ENCODE results near the gene PIGV.

PIGV gene

DNA sequence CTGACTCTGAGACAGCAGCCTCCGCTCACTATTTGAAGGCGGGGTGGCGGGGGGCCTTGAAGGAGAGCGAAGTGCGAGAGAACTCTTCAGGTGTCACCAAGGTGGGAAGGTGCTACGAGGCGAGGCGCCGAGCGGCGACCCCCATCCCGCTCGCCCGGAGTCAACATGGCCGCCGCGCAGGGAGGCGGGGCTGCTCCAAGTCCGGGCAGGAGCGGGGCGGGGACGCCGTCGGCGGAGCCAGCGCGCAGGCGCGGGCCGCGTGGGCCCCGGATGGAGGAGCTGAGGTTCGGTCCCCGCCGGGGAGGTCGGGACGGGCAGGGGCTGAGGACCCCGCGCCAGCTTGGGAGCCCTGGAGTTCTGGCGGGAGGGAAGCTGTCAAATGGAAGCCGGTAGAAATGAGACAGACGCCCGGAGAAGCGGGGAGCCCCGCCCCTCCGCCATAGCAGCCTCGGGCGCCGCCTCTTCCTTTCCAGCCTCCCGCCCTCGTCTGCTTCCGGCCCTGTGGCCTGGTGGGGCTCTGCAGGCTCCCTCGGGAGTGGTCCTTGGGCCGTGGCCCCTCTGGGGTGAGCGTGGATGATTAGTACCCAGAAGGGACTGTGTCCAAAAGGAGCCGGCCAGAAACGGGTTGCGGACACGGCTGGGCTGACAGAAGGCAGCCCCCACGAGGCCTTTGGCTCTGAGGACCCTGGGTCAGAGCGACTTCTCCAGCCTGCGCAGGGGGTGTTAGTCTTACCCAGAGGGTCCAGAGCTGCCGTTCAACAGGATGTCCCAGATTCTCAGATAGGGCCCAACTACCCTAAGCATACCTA, at the start of gene PIGV:
Gene PIGV, plus strand, starts transcription at position 245 of the 809 bp plus-strand sequence. CDS start 2,866 bp downstream, outside the sequence.
- DNase-seq = peak; percentile 88

DNA sequence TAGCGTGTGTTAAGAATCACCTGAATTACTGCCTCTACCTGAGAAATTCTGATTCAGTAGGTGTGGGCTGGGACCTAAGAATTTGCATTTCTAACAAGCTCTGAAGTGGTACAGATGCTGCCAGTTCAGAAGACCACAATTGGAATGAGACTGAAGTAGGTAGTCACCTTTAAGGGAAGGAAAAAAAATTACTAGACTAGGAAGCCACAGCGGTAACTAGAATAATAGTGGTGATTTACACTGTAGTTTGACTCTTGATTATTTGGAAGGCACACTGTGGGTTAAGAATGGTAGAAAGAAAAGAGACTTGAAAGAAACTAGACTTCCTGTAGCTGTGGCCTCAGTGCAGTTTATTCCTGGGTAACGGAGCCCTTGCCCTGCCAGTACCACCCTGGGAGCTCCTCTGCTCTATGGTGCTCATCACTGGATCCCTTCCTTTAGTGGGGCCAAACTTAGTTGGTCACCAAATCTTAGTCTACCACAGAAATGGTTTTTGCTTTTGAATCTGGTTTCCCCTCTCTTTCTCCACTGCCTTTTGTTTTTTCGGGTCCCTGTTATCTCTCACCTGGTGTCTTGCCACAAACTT, 48.3 kb upstream of the PIGV start:
- peak; percentile 32 for DNase-seq

DNA sequence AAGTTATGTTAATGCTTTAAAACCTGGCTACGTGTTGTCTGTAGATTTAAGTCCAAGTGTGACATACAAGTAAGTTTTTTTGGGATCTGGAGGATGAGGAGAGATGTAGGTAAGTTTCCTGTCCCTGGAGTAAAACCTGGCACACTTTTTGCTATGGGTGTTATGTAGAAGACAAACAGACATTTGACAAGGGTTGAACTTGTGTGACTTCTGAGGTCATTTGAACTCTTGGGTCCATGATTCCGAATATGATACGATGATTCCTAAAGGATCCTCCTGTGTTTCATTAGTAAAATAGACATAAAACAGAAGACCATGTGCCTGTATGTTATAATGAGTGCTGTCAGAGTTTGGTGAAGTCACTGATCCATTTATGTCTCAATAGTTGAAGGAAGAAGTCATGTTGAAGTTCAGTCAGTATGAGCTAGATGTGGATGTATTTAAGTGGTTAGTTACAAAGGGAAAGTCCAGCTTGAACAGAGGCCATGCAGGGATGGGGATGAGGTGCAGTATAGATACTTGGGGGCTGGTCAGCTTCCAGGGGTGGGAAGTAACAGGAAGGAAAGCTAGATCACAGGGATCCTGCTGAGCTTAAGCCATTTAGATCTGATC, 47.6 kb upstream of the PIGV start:
- DNase-seq = no peak

DNA sequence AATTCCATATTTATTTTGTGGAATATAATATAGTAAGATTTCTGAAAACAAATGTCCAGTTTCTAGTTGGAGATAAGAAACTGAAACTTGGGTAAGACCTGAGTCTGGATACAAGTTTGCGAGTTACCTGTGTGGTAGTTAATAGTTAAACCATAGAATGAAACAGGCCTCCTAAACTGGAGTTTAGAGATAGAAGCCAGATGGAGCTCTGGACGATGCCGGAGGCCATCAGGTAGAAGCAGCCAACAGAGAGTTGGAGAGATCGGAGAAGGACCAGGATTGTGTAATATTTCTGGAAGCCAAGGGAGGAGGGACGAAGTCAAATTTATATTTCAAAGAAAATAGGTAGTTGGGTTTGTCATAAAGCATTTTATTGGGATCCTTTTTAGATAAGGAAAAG, 46.8 kb upstream of the PIGV start:
- no peak for DNase-seq

DNA sequence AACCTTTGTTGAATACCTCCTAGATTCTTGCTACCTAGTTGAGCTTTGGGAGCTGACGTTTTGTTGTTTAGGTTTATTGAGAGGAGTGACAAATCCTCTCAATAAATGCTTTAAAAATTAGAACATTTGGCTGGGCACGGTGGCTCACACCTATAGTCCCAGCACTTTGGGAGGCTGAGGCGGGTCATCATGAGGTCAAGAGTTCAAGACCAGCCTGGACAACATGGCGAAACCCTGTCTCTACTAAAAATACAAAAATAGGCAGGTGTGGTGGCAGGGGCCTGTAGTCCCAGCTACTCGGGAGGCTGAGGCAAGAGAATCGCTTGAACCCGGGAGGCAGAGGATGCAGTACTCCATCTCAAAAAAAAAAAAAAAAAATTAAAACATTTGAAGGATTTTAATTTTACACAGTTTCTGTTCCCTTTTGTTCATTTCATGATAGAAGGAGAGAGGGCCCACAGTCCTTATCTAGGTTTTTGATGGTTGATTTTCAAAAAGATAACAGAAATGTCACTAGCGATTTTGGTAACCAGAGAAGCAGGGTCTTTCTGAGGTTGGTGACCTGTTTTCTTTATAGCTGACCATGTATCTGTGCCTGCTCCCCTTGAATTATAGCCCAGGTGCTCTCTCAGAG, 44.2 kb upstream of the PIGV start:
- DNase-seq = no peak

DNA sequence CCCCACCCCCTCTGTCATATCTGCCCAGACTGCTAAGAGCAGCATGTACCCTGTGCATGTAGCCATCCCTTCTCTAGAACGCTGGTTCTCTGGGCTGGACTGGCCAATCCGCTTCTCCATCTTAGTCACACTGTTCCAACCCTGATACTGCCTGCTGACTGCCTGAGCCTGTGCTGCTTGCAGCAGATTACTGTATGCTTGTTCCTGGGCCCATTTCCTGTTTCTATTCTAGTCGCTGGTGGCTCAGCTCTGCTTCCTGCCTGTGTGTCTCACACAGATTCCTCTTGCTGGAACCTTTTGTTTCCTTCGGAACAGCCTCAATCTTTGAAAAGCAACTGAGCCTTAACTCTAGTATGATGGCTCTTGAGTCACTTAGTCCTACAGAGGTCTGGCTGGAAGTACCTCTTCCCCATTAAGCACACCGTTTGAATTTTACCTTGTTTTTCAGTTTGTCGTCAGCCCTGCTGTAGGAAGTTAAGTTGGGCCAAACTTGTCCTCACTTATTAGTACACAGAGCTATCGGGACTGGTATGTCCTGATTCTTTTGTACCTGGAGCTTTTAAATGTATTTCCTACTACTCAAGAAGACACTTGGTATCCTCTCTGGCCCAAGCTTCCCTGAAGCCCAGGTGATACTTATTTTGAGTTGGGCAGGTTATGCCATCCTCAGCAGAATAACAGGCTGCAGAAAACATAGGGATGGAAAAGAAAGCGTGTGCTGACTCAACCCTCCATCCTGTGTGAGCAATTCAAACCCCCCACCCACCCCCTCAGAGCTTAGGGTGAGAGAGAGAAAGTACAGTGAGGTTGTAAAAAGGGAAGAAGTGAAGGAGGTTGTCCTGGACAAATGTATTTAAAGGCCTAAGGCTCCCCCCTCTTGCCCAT, 43.4 kb upstream of the PIGV start:
- peak; percentile 88 for DNase-seq

DNA sequence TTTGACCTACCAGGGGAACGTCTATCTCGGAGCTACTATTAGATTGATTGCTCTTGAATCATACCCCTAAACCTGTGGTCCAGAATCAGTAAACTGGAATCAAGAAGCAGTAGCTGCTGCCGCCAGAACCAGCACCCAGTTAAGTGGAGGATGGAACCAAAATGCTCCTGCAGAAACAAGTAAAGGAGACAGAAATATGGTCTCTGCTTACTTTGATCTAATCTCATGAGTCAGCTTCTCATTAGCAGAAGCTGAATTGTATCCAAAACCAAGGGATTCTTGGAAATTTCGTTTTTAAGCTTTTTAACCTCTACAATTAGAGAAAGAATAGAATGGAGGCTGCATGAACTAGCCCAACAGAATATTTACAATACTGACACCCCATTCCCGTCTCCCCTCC, 42.6 kb upstream of the PIGV start:
- no peak for DNase-seq

DNA sequence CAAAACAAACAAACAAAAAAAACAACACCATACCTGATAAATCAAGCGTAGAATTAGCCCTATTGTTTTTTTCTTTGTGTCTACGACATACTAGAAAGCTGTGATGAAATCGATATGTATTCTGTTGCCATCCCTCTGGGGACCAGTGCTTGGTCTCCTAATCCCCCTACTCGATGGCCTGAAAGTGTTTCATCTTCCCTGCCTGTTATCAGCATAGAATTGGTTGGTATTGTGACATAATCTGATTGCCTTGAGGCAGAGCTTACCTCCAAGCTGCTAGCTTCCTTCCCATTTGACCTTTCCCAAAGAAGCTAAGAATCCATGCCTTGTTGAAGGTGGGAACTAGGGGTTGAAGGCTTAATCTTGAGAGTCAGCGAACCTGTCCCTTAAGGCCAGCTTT, 40.7 kb upstream of the PIGV start:
- DNase-seq = no peak

DNA sequence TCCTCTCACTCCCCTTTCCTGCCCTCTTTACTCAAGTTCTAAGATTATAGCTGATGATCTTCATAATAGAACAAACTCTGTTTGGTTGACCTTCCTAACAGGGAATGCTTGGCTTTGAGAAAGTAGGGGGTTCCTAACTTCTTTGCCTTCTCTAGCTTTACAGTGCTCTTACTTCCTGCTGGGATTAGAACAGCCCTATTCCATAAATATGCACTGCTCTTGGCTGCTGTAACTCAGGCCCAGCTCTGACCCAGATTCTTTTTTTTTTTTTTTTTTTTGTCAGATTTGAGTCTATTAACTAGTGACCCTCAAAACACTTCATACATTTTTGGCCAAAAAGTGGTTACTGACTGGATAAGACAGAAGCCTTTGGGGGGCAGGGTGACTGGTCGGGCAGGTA, 39.4 kb upstream of the PIGV start:
- DNase-seq = no peak

DNA sequence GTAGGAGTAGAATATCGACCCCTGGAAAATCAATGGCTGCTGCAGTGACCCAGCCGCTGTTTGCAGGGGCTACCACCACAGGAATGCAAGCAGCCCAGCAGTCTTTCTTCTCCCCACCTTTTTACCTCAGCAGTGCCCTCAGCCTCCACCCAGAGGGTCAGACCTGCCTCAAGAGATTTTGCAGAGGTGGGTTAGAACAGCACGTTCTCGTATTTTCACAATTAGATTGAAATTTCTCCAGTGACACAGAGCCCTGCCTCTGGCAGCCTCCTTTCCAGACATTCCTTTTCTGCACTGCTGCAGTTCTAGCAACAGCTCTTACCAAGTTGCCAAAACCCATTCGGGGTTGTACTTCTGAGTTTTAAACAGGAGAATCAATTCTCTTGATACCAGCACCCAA, 38.3 kb upstream of the PIGV start:
- no peak for DNase-seq

DNA sequence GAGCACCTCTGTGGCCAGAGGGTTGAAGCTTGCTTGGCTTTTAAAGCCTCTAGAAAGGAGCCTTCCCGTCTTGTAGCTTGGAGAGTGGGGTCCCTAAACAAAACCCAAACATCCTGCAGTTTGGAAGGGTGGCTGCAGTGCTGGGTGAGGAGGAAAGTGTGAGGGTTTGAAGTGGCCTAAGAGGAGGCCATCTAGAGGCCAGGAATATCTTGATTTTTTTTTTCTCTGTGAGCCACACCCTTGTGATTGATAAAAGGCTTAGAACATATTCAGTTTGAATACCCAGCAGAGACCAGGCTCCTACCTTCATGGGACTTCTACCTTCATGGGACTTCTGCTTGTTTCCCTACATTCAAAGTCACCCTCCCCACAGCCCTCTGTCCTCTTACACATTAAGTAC, 37.3 kb upstream of the PIGV start:
- DNase-seq = no peak

DNA sequence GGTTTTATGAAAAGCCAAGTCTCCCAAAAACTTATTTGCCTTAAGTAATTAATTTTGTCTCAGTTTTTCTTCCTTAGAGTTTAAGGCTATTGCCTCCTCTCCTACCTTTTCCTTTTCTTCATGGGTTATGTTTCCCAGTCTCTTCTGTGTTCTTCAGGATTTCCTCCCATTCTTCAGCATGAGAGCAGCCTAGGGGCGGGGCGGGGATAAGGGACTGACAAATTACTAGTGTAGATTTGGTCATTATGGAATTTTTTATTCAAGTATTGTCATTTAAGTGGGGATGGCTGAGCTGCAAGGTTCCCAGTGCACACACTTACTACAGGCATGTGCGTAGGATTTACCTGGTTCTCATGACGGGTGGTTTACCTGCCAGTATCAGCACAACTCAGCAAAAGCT, 35.2 kb upstream of the PIGV start:
- no peak for DNase-seq

DNA sequence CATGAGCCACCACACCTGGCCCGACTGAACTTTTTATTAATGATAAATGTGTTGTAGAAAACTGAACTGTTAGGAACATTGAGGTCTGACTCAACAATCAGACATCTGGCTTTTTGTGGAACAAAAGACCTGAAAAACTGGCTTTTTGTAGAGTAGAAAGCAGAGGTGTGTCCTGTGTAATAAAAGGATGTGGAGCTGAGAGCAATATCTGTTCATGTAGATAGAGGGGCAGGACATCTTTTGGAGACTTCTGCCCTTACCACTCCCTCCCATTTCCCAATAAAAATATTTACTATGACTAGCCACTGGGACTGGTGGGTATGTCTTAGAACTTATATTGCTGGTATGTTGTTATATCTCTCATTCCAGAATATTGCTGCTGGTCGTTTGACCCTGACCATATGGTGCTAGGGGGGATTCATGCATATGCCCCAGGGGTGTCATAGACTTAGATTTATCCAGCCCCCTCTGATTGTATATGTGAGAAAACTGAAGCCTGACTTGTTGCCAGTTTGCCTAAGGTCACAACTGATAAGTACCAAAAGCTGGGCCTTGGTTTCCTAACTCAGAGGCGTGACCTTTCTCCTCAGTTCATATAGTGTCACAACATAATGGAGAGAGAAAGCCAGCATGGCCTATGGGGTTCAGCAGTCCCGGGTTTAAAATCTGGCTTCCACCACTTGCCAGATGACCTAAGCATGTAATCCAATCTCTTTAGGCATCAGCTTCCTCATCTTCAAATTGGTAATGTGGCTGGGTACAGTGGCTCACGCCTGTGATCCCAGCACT, 33.5 kb upstream of the PIGV start:
- DNase-seq = no peak

DNA sequence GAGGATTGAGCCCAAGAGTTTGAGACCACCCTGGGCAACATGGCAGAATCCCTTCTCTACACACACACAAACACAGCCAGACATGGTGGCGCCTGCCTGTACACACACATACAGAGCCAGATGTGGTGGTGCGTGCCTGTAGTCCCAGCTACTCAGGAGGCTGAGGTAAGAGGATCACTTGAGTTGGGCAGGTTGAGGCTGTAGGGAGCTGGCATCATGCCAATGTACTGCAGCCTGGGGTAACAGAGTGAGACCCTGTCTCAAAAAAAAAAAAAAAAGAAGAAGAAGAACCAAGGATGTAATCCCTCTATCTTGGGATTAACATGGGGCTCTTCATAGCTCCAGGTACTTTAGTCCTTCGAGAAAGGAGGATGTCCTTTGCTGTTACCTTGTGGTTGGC, 29.4 kb upstream of the PIGV start:
- no peak for DNase-seq

DNA sequence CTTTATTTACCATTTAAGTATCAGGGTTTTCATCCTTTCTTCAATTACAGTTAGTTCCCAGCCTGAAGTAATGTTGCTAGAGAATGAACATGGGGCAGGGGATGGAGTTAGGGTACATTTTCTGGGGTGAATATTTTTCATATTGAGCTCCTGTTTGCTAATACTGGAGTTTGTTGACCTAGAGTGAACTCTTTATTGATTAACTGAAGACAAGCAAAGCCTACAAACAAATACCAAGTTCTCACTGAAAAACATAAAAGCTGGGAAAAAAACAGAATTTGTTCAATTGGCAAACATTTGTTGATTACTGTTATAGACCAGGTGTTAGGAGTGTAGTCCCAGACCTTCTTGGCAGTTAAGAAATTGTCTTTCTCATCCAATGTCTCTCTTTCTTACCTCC, 28.2 kb upstream of the PIGV start:
- no peak for DNase-seq

DNA sequence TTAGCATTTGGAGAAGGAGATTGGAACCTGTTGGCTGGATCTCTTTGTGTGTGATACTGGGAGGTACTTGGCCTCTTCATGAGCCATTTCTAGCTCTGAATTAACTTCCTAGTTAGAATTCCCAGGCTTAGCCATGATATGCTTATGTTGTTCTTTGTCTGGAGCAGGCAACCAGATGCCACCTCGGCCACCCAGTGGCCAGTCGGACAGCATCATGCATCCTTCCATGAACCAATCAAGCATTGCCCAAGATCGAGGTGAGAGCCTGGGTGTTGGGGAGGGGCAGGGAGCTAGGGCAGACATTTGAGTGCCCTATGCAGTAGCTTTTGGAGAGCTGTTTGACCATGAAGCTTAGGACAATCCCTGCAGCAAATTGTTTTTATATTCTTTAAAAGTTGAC, 26.5 kb upstream of the PIGV start:
- DNase-seq = no peak

DNA sequence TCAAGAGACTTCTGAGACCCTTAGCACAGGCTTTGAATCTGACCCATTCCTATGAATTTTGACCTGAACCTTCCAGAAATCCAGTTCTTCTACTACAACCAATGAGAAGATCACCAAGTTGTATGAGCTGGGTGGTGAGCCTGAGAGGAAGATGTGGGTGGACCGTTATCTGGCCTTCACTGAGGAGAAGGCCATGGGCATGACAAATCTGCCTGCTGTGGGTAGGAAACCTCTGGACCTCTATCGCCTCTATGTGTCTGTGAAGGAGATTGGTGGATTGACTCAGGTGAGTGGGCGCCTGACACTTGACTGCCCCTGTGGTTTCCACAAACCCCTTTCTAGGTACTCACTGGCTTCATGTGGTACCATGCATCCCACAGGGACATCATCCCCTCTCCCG, 20.0 kb upstream of the PIGV start:
- DNase-seq = no peak

DNA sequence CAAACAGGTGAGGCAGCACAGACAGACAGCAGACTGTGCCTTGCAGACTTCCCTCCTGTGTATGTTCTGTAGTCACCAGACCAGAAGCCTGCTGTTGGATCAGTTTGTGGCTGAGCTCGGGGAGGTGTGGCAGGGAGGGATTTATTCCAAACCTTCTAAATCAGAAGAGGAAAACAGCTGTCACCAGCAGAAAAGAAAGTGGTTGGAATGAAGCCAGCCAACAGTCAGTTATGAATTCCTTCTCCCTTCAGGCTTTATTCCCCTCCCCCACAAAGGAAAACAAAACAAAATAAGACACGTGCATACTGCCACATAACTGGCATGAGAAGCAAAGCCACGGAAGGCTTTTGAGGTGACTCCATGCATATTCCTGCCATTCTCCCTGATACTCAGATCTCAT, 19.0 kb upstream of the PIGV start:
- no peak for DNase-seq

DNA sequence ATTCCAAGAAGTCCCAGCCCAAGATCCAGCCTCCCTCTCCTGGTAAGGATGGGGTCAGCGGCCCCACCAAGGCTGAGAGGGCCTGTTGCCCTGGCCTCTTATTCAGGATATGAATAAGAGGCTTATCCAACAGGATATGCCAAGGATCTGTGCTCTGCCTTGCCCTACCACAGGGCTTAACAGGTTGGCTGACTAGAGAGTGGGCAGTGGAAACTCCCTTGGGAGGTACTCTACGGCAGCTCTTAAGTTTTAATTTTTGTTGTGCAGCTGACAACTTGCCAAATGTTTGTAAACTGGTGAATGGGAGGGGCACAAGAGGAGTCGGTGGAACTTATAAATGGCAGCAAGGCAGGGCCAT, 16.5 kb upstream of the PIGV start:
- DNase-seq = no peak

DNA sequence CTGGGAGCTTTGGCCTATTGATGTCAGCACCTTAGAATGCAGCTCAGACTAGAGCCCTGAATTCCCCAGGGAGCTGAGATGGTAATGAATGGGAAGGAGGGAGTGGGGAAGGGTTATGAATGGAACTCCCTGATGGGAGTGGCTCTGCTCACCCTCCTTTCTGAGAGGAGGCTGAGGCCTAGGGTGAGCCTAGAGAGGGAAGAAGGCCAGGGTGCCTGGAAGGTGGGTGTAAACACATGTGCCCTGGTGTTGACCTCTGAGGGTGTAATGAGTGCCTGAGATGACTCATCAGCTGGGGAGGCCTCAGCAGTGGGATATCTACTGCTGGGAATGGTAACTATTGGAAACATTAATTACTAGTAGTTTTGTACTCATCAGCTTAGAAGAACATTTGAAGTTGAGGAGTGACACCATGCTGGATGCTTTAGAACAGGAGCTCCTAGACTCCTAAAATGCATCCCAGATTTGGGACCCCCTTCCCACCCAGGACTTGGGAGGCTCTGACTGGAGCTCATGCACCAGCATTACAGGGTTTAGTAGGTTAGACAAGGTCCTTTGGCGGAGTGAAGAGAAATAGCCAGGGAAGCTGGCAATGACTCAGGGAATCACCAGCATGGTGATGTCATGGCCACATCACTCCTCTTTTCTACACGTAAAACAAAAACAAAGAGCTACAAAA, 16.0 kb upstream of the PIGV start:
- peak; percentile 35 for DNase-seq

DNA sequence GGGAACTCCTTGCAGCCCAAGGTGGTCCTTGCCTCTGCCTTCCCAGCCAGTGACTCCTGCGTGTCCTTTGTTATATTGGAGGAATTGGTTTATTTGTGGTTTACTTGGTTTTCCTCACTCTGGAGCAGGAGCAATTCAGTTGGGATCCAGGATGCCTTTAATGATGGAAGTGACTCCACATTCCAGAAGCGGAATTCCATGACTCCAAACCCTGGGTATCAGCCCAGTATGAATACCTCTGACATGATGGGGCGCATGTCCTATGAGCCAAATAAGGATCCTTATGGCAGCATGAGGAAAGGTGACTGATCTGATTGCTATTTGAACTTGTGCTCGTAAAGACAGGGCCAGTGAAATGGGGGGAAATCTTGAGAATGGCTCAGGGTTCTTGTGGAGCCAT, 15.1 kb upstream of the PIGV start:
- no peak for DNase-seq

DNA sequence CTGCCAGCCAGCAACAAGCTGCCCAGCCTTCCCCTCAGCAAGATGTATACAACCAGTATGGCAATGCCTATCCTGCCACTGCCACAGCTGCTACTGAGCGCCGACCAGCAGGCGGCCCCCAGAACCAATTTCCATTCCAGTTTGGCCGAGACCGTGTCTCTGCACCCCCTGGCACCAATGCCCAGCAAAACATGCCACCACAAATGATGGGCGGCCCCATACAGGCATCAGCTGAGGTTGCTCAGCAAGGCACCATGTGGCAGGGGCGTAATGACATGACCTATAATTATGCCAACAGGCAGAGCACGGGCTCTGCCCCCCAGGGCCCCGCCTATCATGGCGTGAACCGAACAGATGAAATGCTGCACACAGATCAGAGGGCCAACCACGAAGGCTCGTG, 13.3 kb upstream of the PIGV start:
- DNase-seq = no peak
